H1 (cell line): Measurements from ENCODE around the gene BHLHE23. TPM values are rescaled to one million over a fixed set of nuclear protein-coding genes. Genes with fewer than 3 reads are reported as not detected.

Experiments
- JUN ChIP-seq: IDR thresholded peaks from 2 replicates; pipeline ENCODE4 v1.6.1; 2011; ENCODE audit warnings: low read depth, mild to moderate bottlenecking, improper control_type of control experiment, low read length
- NANOG ChIP-seq: IDR thresholded peaks from 2 replicates; pipeline ENCODE4 v1.6.1; 2011; ENCODE audit warnings: low read length, low read depth, mild to moderate bottlenecking, inconsistent platforms; ENCODE audit not compliant: insufficient read depth, poor library complexity, severe bottlenecking
- polyA plus RNA-seq, 7 experiments: library from polyadenylated mRNA; depleted of rRNA in 3 of 7; stranded (reverse) in 5 of 7; unstranded in 2 of 7; fragments of >200 nt in 5 of 7; fragments of 200-250 nt in 2 of 7; gene quantifications; 1 replicate in 5 of 7; 2 replicates in 1 of 7; 4 replicates in 1 of 7; pipeline versions ENCODE4 v1.2.1 to v1.2.3, GENCODE V29; 2011 to 2013; ENCODE audit warnings: missing spikeins in 2 of 7, mixed read lengths in 2 of 7
- total RNA-seq: library from RNA; stranded (reverse); fragmentation: NEBNext Ultra II Directional; extraction: Animal tissue kit (Norgen Biotek cat#: 25700); gene quantifications from 2 replicates; pipeline ENCODE4 v1.2.1, GENCODE V29; 2021
- TF ChIP-seq, protein P1 (sequence below): fragments of 300-600 bp; sonication (generic); IDR thresholded peaks from 2 replicates; pipeline ENCODE4 v1.7.1; 2012; ENCODE audit warnings: low read length, moderate library complexity, mild to moderate bottlenecking, inconsistent platforms; ENCODE audit not compliant: insufficient replicate concordance

BHLHE23 gene
- total and polyA plus RNA-seq, 2 of the 8 experiments (the other 6 are each of a cell fraction or from before 2014, with no cell fraction given) = 0.47 TPM; not detected in 1

DNA sequence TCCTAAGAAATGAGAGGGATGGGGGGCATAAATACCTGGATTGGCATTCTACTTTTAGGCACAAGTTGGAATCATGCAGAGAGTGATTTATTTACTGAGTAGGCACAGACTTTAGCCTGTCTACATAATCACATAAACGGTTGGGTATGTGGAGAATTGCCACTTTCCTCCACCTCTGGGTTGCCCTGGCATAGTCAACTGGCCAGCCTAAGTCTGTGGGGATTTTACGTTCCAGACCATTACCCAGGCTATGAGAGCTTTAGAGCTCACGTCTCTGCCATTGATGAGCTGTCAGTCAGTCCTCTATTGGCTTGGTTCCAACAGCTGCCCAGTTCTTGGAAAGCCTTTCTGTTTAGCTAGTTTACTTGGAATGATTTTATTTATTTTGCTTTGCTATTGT lies 5.0 kb upstream of the BHLHE23 start (continued):
- TF ChIP-seq, protein P1, sequence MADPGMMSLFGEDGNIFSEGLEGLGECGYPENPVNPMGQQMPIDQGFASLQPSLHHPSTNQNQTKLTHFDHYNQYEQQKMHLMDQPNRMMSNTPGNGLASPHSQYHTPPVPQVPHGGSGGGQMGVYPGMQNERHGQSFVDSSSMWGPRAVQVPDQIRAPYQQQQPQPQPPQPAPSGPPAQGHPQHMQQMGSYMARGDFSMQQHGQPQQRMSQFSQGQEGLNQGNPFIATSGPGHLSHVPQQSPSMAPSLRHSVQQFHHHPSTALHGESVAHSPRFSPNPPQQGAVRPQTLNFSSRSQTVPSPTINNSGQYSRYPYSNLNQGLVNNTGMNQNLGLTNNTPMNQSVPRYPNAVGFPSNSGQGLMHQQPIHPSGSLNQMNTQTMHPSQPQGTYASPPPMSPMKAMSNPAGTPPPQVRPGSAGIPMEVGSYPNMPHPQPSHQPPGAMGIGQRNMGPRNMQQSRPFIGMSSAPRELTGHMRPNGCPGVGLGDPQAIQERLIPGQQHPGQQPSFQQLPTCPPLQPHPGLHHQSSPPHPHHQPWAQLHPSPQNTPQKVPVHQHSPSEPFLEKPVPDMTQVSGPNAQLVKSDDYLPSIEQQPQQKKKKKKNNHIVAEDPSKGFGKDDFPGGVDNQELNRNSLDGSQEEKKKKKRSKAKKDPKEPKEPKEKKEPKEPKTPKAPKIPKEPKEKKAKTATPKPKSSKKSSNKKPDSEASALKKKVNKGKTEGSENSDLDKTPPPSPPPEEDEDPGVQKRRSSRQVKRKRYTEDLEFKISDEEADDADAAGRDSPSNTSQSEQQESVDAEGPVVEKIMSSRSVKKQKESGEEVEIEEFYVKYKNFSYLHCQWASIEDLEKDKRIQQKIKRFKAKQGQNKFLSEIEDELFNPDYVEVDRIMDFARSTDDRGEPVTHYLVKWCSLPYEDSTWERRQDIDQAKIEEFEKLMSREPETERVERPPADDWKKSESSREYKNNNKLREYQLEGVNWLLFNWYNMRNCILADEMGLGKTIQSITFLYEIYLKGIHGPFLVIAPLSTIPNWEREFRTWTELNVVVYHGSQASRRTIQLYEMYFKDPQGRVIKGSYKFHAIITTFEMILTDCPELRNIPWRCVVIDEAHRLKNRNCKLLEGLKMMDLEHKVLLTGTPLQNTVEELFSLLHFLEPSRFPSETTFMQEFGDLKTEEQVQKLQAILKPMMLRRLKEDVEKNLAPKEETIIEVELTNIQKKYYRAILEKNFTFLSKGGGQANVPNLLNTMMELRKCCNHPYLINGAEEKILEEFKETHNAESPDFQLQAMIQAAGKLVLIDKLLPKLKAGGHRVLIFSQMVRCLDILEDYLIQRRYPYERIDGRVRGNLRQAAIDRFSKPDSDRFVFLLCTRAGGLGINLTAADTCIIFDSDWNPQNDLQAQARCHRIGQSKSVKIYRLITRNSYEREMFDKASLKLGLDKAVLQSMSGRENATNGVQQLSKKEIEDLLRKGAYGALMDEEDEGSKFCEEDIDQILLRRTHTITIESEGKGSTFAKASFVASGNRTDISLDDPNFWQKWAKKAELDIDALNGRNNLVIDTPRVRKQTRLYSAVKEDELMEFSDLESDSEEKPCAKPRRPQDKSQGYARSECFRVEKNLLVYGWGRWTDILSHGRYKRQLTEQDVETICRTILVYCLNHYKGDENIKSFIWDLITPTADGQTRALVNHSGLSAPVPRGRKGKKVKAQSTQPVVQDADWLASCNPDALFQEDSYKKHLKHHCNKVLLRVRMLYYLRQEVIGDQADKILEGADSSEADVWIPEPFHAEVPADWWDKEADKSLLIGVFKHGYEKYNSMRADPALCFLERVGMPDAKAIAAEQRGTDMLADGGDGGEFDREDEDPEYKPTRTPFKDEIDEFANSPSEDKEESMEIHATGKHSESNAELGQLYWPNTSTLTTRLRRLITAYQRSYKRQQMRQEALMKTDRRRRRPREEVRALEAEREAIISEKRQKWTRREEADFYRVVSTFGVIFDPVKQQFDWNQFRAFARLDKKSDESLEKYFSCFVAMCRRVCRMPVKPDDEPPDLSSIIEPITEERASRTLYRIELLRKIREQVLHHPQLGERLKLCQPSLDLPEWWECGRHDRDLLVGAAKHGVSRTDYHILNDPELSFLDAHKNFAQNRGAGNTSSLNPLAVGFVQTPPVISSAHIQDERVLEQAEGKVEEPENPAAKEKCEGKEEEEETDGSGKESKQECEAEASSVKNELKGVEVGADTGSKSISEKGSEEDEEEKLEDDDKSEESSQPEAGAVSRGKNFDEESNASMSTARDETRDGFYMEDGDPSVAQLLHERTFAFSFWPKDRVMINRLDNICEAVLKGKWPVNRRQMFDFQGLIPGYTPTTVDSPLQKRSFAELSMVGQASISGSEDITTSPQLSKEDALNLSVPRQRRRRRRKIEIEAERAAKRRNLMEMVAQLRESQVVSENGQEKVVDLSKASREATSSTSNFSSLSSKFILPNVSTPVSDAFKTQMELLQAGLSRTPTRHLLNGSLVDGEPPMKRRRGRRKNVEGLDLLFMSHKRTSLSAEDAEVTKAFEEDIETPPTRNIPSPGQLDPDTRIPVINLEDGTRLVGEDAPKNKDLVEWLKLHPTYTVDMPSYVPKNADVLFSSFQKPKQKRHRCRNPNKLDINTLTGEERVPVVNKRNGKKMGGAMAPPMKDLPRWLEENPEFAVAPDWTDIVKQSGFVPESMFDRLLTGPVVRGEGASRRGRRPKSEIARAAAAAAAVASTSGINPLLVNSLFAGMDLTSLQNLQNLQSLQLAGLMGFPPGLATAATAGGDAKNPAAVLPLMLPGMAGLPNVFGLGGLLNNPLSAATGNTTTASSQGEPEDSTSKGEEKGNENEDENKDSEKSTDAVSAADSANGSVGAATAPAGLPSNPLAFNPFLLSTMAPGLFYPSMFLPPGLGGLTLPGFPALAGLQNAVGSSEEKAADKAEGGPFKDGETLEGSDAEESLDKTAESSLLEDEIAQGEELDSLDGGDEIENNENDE = no peak
- TF ChIP-seq JUN = no peak
- TF ChIP-seq NANOG = no peak
